GM23338 (cell line): Measurements from ENCODE around the gene SNX15. TPM values are rescaled to one million over a fixed set of nuclear protein-coding genes. Genes with fewer than 3 reads are reported as not detected.

Experiments used
- ATAC-seq: fragments of 200-7000 bp; cut with Tn5 transposase; 3 replicates; pipeline ENCODE4 v1.9.1; 2020
- DNase-seq: peaks from one replicate; pipeline ENCODE4 v3.0.0-alpha.2; 2015; ENCODE audit warnings: low spot score
- H2AFZ ChIP-seq: fragments of 200-600 bp; sonication (generic); 2 replicates; pipeline ENCODE4 v1.8.0; 2016; ENCODE audit warnings: antibody characterized with exemption, mild to moderate bottlenecking, moderate library complexity
- H3F3A ChIP-seq: fragments of 200-600 bp; sonication (generic); replicated peaks from 2 replicates; pipeline ENCODE4 v1.8.0; 2017; ENCODE audit warnings: antibody characterized with exemption, mixed run types, low read depth
- H3K27ac ChIP-seq: fragments of 200-600 bp; sonication (generic); 2 replicates; pipeline ENCODE4 v1.6.1; 2016; ENCODE audit warnings: low read depth
- H3K27me3 ChIP-seq: fragments of 200-600 bp; sonication (generic); 2 replicates; pipeline ENCODE4 v1.8.0; 2016; ENCODE audit warnings: mild to moderate bottlenecking, mixed run types, moderate library complexity; ENCODE audit not compliant: insufficient read depth
- H3K36me3 ChIP-seq: fragments of 200-600 bp; sonication (generic); 2 replicates; pipeline ENCODE4 v1.8.0; 2016; ENCODE audit warnings: mild to moderate bottlenecking; ENCODE audit not compliant: insufficient read depth
- H3K4me1 ChIP-seq: fragments of 200-600 bp; sonication (generic); 2 replicates; pipeline ENCODE4 v1.8.0; 2016; ENCODE audit warnings: mild to moderate bottlenecking, moderate library complexity; ENCODE audit not compliant: insufficient read depth
- H3K4me2 ChIP-seq: fragments of 200-600 bp; sonication (generic); 2 replicates; pipeline ENCODE4 v1.7.1; 2017; ENCODE audit warnings: mixed run types
- H3K4me3 ChIP-seq: fragments of 200-600 bp; sonication (generic); 2 replicates; pipeline ENCODE4 v1.6.1; 2016; ENCODE audit warnings: mixed run types
- H3K79me2 ChIP-seq: fragments of 200-600 bp; sonication (generic); replicated peaks from 2 replicates; pipeline ENCODE4 v1.8.0; 2017; ENCODE audit warnings: mild to moderate bottlenecking; ENCODE audit not compliant: insufficient read depth
- H3K9me2 ChIP-seq: fragments of 200-600 bp; sonication (generic); 2 replicates; pipeline ENCODE4 v1.8.0; 2017; ENCODE audit not compliant: insufficient read depth
- H4K20me1 ChIP-seq: fragments of 200-600 bp; sonication (generic); replicated peaks from 2 replicates; pipeline ENCODE4 v1.8.0; 2017; ENCODE audit warnings: mild to moderate bottlenecking; ENCODE audit not compliant: insufficient read depth
- H3K27ac Mint-ChIP-seq: 2 replicates; pipeline ENCODE4 v1.8.0; 2020; ENCODE audit warnings: inconsistent platforms, mild to moderate bottlenecking, moderate library complexity, mixed read lengths
- H3K27me3 Mint-ChIP-seq: 3 replicates; pipeline ENCODE4 v1.8.0; 2022; ENCODE audit warnings: low read depth, mild to moderate bottlenecking, moderate library complexity, mixed read lengths, inconsistent platforms; ENCODE audit not compliant: insufficient read depth, poor library complexity
- H3K36me3 Mint-ChIP-seq: 3 replicates; pipeline ENCODE4 v1.8.0; 2021; ENCODE audit warnings: low read depth, mild to moderate bottlenecking, inconsistent platforms, moderate library complexity, mixed read lengths
- H3K4me1 Mint-ChIP-seq: 3 replicates; pipeline ENCODE4 v1.8.0; 2020; ENCODE audit warnings: mild to moderate bottlenecking, inconsistent platforms, mixed read lengths
- H3K4me3 Mint-ChIP-seq: 3 replicates; pipeline ENCODE4 v1.8.0; 2021; ENCODE audit warnings: moderate library complexity, mild to moderate bottlenecking, inconsistent platforms, mixed read lengths
- H3K9me3 Mint-ChIP-seq: 3 replicates; pipeline ENCODE4 v1.8.0; 2020; ENCODE audit warnings: moderate library complexity, mild to moderate bottlenecking, inconsistent platforms, mixed read lengths
- CREB1 ChIP-seq: fragments of 250-450 bp; sonication (Bioruptor Pico); IDR thresholded peaks from 2 replicates; pipeline ENCODE4 v1.5.0; 2020; ENCODE audit warnings: low read depth, mild to moderate bottlenecking, moderate library complexity
- CTCF ChIP-seq, 2 experiments: fragments of 200-600 bp in 1 of 2; sonication (generic) in 1 of 2; conservative IDR thresholded peaks; 2 replicates each; pipeline versions ENCODE4 v1.5.1 to v1.6.1; 2016 to 2017; ENCODE audit warnings: antibody characterized with exemption in 2 of 2, low read depth in 2 of 2, mild to moderate bottlenecking in 2 of 2, moderate library complexity in 1 of 2
- ETS1 ChIP-seq: IDR thresholded peaks from 2 replicates; pipeline ENCODE4 v1.6.1; 2016; ENCODE audit warnings: antibody characterized with exemption
- EZH2 ChIP-seq: fragments of 200-600 bp; sonication (generic); IDR thresholded peaks from one replicate; pipeline ENCODE4 v1.8.0; 2017; ENCODE audit warnings: antibody characterized with exemption, mild to moderate bottlenecking, low read depth; ENCODE audit not compliant: unreplicated experiment
- EZH2phosphoT487 ChIP-seq: fragments of 200-600 bp; sonication (generic); IDR thresholded peaks from one replicate; pipeline ENCODE4 v1.8.1; 2018; ENCODE audit warnings: antibody characterized with exemption; ENCODE audit not compliant: unreplicated experiment
- NANOG ChIP-seq: IDR thresholded peaks from 2 replicates; pipeline ENCODE4 v1.6.1; 2016; ENCODE audit warnings: antibody characterized with exemption, borderline replicate concordance
- REST ChIP-seq: IDR thresholded peaks from one replicate; pipeline ENCODE4 v1.6.1; 2018; ENCODE audit warnings: antibody characterized with exemption; ENCODE audit not compliant: unreplicated experiment
- STAT1 ChIP-seq: IDR thresholded peaks from one replicate; pipeline ENCODE4 v1.6.1; 2016; ENCODE audit warnings: antibody characterized with exemption; ENCODE audit not compliant: unreplicated experiment
- ZNF331 ChIP-seq: fragments of 250-450 bp; sonication (Bioruptor Pico); IDR thresholded peaks from 2 replicates; pipeline ENCODE4 v1.5.0; 2020; ENCODE audit warnings: low read depth, mild to moderate bottlenecking, moderate library complexity
- polyA plus RNA-seq: library from polyadenylated mRNA; unstranded; fragments of >200 nt; fragmentation: Nextera tagmentation; extraction: Ambion mirVana; gene quantifications from 2 replicates; pipeline ENCODE4 v1.2.1, GENCODE V29; 2016
- total RNA-seq: library from RNA; depleted of rRNA; stranded (reverse); fragments of >200 nt; shearing (Covaris generic); gene quantifications from 2 replicates; pipeline ENCODE4 v1.2.3, GENCODE V29; 2014

SNX15 gene
- total and polyA plus RNA-seq, 2 experiments from 2014 or later, result 13.0 to 21.4 TPM

GRCh38 chr11:65043881-65044501 lies 16.8 kb downstream of the SNX15 start (continued):
- TF ChIP-seq REST, result no peak
- no peak for TF ChIP-seq EZH2

GRCh38 chr11:65045061-65045460 lies 17.8 kb downstream of the SNX15 start:
- peaks cover 17% of the 10 kb centered on the region for H3K4me1 Mint-ChIP-seq
- Histone ChIP-seq H3K9me2 (no peaks in the 10 kb centered on the region), H3K79me2 (peaks cover 18% of the 10 kb centered on the region), H3K27ac (no peak overlapping the region), H3K4me3 (no peak overlapping the region), H3K4me2 (no peak overlapping the region), H3K36me3 (no peaks in the 10 kb centered on the region), H2AFZ (no peak overlapping the region), H3K4me1 (peaks cover 3% of the 10 kb centered on the region; the same call in 1 of the 2 replicates), H3K27me3 (peaks cover 7% of the 10 kb centered on the region; the same call in 1 of the 2 replicates), H3F3A (0 out of 2 replicates have a peak, but pooled peaks cover 8% of the 10 kb centered on the region), H4K20me1 (peaks cover 11% of the 10 kb centered on the region)
- no peak overlapping the region for H3K27ac Mint-ChIP-seq
- peaks cover 17% of the 10 kb centered on the region for H3K36me3 Mint-ChIP-seq
- H3K9me3 Mint-ChIP-seq, result no peaks in the 10 kb centered on the region
- no peak overlapping the region for H3K4me3 Mint-ChIP-seq
- H3K27me3 Mint-ChIP-seq, result peaks cover 8% of the 10 kb centered on the region
- no peak for ATAC-seq
- DNase-seq, result no peak
- TF ChIP-seq ZNF331 (CRISPR knock-in tag) (no peak), NANOG (no peak), EZH2 (no peak), ETS1 (no peak), CREB1 (CRISPR knock-in tag) (no peak), STAT1 (no peak), REST (no peak), CTCF (conservative IDR thresholded peaks at IDR 0.05; ENCODE audit: low read depth in 2 of 2) (peak in 1 of 2 experiments; percentile 30; a peak in 1 of 4 replicates), EZH2phosphoT487 (no peak)
